Cardiac septum (tissue), 1 donor: Measurements from ENCODE around the gene SLC34A3. TPM values are rescaled to one million over a fixed set of nuclear protein-coding genes. Genes with fewer than 3 reads are reported as not detected.
A peak's percentile ranks its signal among the peaks of the same experiment; 100 is the strongest.

ENCODE experiments used
- DNase-seq: peaks from one replicate; pipeline ENCODE4 v3.0.0-alpha.2; 2020; ENCODE audit warnings: low spot score
- intact Hi-C: fragments of 100-400 bp; cut with DNase I; formaldehyde crosslinking; loops from one replicate; pipeline ENCODE4 v1.14.0; 2022
- total RNA-seq: library from RNA; stranded (reverse); fragmentation: NEBNext Ultra II Directional; extraction: Animal tissue kit (Norgen Biotek cat#: 25700); gene quantifications from one replicate; pipeline ENCODE4 v1.2.1, GENCODE V29; 2021
- donor health status: DM: no; HTN: no; CAD: no.

SLC34A3 gene
- total RNA-seq, 1 donor from 2014 or later, result not detected

DNA sequence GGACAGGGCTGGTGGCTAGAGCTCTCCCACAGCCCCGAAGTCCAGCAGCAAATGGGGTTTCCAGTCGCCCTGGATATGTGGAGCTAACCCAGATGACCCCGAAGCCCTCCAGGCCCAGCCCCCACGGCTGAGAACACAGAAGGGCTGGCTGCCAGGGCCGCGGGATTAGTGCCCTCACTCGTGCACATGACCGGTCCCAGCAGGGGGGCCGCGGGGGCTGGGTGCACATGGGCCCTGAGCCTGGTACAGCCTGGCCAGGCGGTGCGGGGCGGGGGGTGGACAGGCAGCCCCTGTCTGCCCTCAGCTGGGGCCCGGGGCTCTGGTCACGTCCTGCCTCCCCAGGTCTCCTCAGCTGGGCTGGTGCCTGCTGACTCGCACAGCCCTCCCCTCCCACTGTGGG, 36.3 kb upstream of the SLC34A3 start:
- peak; percentile 83 for DNase-seq
- intact Hi-C loops, result no loop called here

DNA sequence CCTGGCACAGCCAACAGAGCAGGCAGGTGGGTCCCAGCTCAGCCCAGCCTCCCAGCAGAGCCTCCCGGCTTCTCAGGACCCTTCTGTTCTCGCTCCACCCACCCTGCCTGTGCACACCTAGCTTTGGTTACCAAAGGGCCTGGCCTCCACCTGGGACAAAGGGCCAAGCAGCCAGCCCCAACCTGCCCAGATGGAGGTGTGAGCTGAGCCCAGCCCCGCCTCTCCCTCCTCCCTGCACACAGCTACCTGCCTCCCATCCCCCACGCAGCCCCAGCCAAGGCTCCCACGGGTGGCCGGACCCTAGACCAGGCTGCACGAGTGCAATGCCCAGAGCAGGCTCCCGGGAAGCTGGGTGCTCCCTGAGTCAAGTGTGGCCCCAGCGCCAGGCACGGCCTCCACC, 35.8 kb upstream of the SLC34A3 start:
- no peak for DNase-seq
- intact Hi-C loops, result no loop called here

DNA sequence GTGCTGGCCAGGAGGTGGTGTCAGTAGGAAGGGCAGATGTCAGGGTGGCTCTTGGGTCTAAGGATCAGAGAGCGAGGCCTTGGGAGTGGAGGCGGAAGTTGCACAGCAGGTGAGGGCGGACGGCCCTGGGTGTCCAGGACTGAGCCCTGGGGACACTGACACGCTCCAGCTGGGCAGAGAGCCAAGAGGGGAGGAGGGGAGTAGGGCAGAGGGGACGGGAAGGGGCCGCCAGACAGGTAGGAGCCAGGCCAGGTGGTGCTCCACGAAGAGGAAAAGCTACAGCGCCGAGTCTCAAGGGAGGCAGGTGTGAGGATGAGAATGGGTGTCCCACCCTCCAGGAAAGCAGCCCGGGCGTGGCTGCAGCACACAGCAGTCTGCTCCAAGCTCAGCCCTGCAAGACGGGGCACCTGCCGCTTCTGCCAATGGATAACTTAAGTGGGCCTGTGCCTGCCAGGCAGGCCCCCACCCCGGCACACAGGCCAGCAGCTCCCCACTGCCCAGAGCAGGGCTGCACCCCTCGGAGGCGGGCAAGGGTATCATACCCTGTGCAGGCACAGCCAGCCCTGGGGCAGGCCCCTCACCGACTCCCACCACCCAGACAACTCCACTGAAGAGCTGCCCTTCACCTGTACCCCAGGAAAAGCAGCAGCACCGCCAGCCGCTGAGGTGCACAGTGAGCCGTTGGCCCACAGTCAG, 35.0 kb upstream of the SLC34A3 start:
- intact Hi-C loops, result no loop called here
- no peak for DNase-seq

DNA sequence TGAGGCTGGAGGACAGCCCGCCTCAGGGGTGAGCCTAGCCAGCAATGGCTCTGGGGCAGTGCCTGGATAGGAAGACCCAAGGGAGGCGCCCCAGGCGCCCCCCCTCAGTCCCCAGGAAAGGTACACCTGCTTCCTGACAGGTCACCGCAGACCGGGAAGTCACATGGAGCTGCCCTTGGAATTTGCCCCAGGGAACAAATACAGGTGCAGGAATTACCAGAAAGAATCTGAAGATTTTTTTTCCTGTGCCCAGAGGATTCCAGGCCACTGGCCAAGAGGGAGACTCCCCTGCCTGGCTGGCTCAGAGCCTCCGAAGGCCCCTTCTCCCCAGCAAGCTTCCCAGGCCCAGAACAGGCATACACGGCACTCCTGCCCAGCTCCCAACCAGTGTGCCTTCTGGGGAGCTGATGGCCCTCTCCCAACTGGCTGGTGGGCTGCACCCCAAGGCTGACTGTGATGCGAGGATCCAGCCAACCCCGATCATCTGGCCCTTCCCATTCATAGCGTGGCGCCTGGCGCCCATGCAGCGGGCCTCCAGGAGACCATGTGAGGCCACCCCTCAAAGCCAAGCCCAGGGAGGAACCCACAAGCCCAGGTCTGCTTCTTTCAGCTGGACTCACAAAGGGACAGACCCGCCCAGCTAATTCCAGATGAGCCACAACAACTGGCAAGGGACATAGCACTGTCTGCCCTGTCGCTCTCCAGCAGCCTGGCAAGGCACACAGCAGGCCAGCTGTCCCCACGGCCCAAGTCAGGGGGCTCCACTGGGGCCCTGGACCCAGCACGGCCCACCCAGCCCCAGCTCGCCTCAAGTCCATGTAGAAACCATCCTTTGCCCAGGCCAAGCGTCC, 32.4 kb upstream of the SLC34A3 start:
- intact Hi-C loops, result no loop called here
- no peak for DNase-seq

DNA sequence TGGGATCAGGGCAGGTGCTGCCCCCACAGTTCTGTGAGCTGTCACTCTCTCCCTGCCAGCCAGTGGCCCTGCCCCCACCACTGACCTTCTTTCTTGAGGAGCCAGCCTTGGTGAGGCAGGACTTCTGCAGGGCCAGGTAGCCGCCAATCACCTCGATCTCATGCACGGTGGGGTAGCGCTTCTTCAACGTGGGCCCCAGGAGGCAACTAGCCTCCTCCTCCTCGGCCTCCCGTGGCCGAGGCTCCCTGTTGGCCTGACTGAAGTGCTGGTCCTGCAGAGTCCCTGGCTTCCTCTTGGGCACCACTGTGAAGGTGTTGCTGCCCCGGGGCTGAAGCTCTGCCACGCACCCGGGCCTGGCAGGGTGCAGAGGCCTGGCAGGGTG, 31.8 kb upstream of the SLC34A3 start:
- DNase-seq, result no peak
- intact Hi-C loops, result no loop called here

DNA sequence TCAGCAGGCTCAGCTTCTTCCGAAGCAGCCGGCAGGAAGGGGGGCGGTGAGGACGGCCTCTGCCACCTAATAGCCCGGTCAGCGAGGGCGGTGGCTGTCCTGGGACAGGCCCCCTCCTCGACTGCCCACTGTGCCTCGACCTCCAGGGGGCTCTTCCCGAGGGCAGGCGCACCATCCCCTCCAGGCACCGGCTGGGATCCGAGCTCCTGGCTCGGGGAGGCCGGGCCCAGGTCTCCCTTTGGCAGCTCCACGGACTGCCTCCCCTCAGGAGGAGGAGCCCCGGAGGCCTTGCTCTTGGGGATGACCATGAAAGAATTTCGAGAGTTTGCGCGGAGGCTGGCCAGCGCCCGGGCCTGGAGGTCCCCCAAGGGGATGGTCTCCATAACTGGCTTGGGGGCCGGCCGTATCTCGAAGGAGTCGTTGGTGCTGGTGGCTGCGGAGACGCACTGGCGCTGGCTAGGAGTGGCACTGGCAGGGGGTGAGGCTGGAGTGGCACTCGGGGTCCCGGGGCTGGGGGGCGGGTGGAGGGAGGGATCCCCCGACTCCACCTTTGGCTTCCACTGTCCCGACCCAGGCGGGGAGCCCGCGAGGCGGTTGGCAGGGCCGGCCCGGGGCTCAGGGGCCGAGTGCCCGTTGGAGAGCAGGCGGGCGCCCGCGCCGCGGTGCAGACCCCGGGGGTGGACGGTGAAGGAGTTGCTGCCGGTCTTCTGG, 31.1 kb upstream of the SLC34A3 start:
- intact Hi-C loops, result loop anchor here (2.0 kb wide), 1 partner anchor 23 kb away; the partner anchor contains the start of gene RNF208
- DNase-seq, result no peak

DNA sequence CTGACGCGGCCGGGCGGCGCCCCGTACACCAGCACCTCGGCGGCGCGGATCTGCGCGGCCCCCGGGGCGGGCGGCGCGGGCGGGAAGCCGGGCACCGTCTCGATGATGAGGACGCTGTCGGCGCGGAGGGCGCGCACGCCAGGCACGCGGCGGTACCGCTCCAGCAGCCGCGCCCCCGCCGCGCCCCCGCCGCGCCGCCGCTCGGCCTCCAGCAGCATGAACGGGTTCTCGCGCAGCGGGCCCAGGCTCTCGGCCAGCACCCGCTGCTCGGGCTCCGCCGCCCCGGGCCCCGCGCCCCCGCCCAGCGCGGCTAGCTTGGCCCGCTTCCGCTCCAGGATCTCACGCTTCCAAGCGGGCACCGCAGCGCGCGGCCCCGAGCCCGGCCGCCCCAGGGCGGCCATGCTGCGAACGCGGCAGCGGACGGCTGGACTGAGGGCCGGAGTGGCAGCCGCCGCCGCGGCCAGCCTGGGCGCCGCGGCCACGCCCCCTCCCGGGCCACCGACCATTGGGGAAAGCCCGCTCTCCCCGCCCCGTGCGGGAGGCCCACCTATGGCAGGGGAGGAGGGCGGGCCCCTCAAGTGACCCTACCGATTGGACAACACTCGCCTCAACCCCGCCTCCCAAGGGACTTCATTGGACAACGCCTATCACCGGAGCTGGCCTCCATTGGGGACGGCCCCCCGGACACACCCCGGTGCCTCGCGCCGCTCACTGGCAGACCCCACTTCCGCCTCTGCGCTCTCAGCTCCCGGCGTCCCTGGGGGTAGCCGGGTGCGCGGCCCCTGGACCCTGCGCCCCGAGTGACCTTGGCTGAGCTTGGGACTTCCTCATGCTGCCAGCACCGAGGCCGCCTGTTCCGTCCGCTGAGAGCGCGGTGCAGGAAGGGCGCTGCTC, 30.1 kb upstream of the SLC34A3 start, which contains the start of gene TPRN:
TSS of gene TPRN (minus strand) at position 431 of the 894 bp plus-strand sequence. CDS start at position 401, 30 bp downstream.
- intact Hi-C loops, result loop anchor here (2.0 kb wide), 1 partner anchor 22 kb away; the partner anchor contains the start of gene RNF208
- DNase-seq, result peak; percentile 99

DNA sequence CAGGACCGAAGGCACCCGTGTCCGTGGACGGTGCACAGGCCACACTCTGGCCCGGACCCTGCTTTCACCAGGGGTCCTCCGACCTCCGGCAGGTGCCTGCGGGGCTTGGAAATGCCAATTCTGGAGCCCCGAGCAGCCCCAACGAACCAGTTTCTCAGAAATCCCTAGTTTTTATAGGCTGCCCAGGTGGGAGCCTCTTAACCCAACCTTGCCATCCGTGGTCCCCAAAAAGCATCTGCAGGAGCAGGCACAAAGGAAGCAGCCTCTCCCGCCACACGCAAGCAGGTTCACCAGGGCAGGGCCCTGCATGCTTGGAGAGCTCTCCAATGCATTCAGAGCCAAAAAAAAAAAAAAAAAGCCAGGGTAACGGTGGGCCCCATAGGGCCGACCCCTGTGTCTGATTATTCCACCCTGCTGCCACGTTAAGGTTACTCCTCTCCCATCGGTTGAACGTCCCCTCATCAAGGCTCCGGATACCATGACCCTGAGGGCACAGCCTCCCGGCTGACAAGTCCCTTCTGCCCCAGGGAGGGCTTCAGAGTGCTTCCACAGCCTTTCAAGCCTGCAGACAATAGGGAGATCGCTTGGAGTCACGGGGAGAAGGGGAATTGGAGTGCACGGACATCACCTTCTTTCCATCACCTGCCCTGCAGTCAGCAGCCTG, 29.4 kb upstream of the SLC34A3 start:
- intact Hi-C loops, result loop anchor here (2.0 kb wide), 1 partner anchor 21 kb away; the partner anchor contains the start of gene RNF208
- DNase-seq, result no peak

DNA sequence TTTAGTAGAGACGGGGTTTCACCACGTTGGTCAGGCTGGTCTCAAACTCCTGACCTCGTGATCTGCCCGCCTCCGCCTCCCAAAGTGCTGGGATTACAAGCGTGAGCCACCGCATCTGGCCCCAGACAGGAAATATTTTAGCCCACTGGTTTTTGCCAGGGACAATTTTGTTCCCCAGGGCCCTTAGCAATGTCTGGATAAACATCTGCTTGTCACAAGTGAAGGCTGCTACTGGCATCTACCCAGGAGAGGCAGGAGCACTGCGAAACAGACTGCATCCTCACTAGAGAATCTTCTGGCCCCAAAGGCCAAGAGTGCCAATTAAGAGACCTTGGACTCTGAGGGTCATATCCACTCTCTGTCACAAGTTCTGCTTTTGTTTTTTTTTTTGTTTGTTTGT, 27.7 kb upstream of the SLC34A3 start:
- no peak for DNase-seq
- intact Hi-C loops, result no loop called here

DNA sequence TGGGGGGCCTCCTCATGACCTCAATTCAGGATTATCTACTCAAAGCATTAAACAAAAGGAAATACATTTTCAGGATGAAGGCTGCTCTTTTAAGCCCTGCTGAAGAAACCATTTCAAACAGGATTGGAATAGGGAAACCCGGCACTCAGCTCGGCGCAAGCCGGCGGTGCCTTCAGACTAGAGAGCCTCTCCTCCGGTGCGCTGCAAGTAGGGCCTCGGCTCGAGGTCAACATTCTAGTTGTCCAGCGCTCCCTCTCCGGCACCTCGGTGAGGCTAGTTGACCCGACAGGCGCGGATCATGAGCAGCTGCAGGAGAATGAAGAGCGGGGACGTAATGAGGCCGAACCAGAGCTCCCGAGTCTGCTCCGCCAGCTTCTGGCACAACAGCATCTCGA, 26.0 kb upstream of the SLC34A3 start:
- intact Hi-C loops, result loop anchor here (2.0 kb wide), 1 partner anchor 16 kb away; the partner anchor contains the start of genes ANAPC2 and SSNA1
- DNase-seq, result no peak

DNA sequence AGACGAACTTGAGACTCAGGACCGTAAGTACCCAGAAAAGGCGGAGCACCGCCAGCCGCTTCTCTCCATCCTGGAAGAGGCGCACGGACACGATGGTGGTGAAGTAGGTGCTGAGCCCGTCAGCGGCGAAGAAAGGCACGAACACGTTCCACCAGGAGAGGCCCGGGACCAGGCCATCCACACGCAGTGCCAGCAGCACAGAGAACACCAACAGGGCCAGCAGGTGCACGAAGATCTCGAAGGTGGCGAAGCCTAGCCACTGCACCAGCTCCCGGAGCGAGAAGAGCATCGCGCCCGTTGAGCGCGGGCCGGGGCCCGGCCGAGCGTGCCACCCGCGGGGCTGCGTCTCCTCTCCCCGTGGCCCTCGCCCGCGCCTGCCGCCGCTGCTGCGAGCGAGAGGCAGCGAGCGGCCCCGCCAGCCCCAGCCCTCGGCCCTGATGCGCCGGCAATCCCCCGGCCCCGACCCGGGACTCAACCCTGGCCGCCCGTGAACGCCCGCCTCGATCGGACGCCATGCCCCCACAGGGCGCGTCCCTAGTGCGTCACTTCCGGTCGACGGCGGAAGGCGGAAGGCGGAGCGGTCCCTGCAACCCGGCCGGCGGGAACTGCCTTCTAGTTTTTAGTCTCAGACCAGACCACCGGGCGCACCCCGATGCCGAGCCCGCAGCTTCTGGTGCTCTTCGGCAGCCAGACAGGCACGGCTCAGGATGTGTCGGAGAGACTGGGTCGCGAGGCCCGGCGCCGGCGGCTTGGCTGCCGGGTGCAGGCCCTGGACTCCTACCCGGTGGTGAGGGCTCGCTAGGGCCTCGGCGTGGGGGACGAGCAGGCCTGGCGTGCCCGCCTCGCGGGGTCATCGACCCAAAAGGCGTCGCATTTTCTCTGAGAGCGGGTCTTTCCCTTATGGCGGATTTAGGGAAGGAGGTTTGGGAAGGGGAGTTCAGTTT, 25.3 kb upstream of the SLC34A3 start, which contains the start of the genes NDOR1 and TMEM203:
TSS of gene NDOR1 (plus strand) at position 575 of the 944 bp plus-strand sequence. CDS start at position 653, 78 bp downstream.
TSS of gene TMEM203 (minus strand) at position 523 of the 944 bp plus-strand sequence. CDS start at position 289, 234 bp downstream.
- DNase-seq, result peak; percentile 97
- intact Hi-C loops, result loop anchor here (2.0 kb wide), 1 partner anchor 17 kb away; the partner anchor contains the start of genes ANAPC2 and SSNA1

DNA sequence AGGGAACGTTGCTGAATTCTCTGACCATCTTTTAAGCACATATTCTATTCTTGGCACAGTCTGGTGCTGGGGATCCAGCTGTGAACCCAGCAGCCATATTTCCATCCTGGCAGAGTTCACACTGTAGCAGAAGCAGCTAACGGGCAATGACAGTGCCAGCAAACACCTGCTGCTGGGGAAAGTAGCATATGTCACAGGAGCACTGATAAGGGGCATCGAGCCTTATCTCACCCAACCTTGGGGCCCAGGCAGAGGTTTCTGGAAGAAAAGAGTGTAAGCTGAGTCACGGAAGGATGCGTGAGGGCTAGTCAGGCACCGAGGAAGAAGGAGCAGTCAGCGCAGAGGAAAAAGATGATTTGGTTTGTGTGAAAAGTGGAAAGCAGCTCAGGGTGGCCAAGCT, 24.1 kb upstream of the SLC34A3 start:
- DNase-seq, result no peak
- intact Hi-C loops, result no loop called here

DNA sequence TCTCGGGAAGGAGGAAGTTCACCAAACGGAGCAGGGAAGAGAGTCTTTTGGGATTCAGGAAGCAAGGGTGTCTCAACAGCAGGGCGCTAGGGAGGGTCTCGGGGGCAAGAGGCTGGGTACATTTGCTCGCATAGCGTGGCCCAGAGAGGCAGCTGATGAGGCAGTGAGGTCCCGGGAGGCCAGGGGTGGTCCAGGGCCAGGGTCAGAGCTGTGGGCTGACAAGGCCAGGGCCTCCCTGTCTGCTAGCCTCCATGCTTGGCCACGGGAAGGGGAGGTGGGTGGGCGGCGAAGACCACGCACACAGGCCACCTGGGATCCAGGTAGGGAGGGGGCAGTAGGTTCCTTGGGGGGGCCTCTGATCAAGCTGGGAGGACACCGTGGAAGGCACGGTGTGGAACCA, 19.2 kb upstream of the SLC34A3 start:
- intact Hi-C loops, result no loop called here
- DNase-seq, result no peak

DNA sequence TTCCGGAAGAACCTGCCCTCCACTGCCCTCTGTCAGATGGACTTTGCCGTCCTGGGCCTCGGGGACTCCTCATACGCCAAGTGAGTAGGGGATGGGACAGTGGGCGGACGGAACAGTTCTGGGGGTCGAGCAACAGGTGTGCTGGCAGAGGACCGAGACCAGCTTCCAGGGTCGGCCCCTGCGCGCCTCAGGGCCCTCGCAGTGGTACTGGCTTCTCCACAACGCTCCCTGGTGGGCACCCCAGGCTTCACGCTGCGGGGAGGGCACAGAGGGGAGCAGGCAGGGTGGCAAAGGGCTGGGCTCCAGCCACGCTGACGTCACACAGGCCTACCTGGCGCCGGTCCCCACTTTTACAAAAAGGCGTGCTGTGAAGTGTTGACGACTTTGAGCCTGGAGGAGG, 18.2 kb upstream of the SLC34A3 start:
- no peak for DNase-seq
- intact Hi-C loops, result no loop called here

DNA sequence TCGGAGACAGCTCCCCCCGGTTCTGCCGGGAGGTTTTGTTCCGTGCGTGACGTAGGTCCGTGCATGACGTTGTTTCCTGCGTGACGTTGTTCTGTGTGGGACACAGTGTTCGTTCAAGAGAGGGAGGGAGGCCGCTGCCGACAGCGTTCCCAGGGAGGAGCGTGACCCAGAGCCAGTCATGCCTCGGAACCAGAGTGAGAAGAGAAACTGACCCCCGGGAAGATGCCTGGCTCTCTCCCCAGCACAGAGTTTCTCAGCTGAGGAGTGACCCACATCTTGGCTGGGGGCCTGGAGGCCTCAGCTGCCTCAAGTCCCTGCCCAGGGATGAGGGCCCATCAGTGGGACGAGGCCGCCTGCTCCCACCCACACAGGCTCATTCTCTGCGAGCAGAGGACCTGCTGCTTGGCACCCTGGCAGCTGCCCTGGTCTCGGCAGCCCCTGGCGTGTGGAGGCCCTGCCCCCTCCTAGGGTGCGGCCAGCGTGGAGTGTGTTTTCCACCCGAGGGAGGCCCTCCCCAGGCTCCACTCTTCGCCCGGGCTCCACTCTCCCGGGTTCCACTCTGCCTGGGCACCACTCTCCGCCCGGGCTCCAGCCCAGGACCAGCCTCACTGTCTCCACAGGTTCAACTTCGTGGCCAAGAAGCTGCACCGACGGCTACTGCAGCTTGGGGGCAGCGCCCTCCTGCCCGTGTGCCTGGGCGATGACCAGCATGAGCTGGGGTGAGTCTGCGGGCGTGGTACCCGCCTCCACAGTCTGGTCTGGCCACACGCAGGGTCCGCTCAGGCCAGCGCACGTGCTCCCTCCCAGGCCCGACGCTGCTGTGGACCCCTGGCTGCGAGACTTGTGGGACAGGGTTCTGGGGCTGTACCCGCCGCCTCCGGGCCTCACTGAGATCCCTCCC, 17.3 kb upstream of the SLC34A3 start:
- intact Hi-C loops, result no loop called here
- no peak for DNase-seq

DNA sequence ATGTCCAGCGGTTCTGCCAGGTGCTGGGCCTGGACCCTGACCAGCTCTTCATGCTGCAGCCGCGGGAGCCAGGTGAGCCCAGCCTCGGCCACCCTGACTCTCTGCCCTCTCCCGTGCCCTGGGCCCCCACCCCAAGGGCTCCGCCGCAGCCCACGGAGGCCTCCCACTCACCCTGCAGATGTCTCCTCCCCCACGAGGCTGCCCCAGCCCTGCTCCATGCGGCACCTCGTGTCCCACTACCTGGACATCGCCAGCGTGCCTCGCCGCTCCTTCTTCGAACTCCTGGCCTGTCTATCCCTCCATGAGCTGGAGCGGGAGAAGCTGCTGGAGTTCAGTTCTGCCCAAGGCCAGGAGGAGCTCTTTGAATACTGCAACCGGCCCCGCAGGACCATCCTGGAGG, 16.1 kb upstream of the SLC34A3 start:
- no peak for DNase-seq

More for the DNA sequence above, 16.1 kb upstream of the SLC34A3 start:
- intact Hi-C loops, result no loop called here
